K562 (cell line): Measurements from ENCODE around the gene FMN2. TPM values are rescaled to one million over a fixed set of nuclear protein-coding genes. Genes with fewer than 3 reads are reported as not detected.

Experiments
- ATAC-seq: fragments of 200-7000 bp; cut with Tn5 transposase; 3 replicates; pipeline ENCODE4 v1.9.1; 2020; ENCODE audit warnings: moderate library complexity
- BruUV-seq: library from RNA; stranded (reverse); fragments of 400-500 nt; replicated peaks from 2 replicates; lab custom pipeline; 2021; lab: Mats Ljungman, UMichigan
- CTCF ChIA-PET: fragments of 300-600 bp; formaldehyde crosslinking; extraction: SDS; loops from one replicate; lab custom pipeline; 2021; ENCODE audit warnings: low intra/inter-chr PET ratio; lab: Yijun Ruan, JAX
- POLR2A ChIA-PET: fragments of 300-600, 350-650 bp; sonication (Branson Sonifier 250); formaldehyde crosslinking; extraction: SDS; loops from one replicate; lab custom pipeline; 2021; ENCODE audit warnings: antibody characterized with exemption, inconsistent platforms; lab: Yijun Ruan, JAX
- DNase-seq, 4 experiments: peaks; one replicate each; pipeline versions ENCODE4 v3.0.0 to v3.0.0-alpha.2; 2011 to 2018; ENCODE audit warnings: low spot score in 3 of 4, mixed read lengths in 3 of 4; ENCODE audit errors: extremely low read depth in 1 of 4
- FAIRE-seq: peaks from 2 replicates; lab custom pipeline; 2011; peaks lifted over from hg19 to GRCh38; lab: Jason Lieb, UNC
- H2AFZ ChIP-seq: 2 replicates; pipeline ENCODE4 v1.6.0; 2011; ENCODE audit warnings: low read depth, low read length, control low read depth, inconsistent platforms
- H3K27ac ChIP-seq: fragments of 200-600 bp; 3 replicates; pipeline ENCODE4 v1.8.0; 2011; ENCODE audit warnings: low read depth, mild to moderate bottlenecking, control low read depth, inconsistent platforms, low read length, moderate library complexity, mixed read lengths; ENCODE audit errors: extremely low read depth
- H3K27me3 ChIP-seq, 2 experiments: fragments of 300-600 bp in 1 of 2; 2 replicates in 1 of 2; 3 replicates in 1 of 2; pipeline versions ENCODE4 v1.6.0 to v1.8.0; 2011; ENCODE audit warnings: inconsistent platforms in 2 of 2, low read length in 2 of 2, mild to moderate bottlenecking in 1 of 2, mixed read lengths in 1 of 2, moderate library complexity in 1 of 2; ENCODE audit not compliant: control insufficient read depth in 2 of 2, insufficient read depth in 2 of 2
- H3K36me3 ChIP-seq: fragments of 300-600 bp; 3 replicates; pipeline ENCODE4 v1.8.0; 2011; ENCODE audit warnings: mild to moderate bottlenecking, low read length, inconsistent platforms; ENCODE audit not compliant: control insufficient read depth, insufficient read depth
- H3K4me1 ChIP-seq, 2 experiments: fragments of 200-600 bp in 1 of 2; replicated peaks in 1 of 2; 2 replicates in 1 of 2; 3 replicates in 1 of 2; pipeline versions ENCODE4 v1.5.1 to v1.8.0; 2011; ENCODE audit warnings: inconsistent platforms in 2 of 2, low read length in 2 of 2, mild to moderate bottlenecking in 1 of 2, mixed read lengths in 1 of 2, moderate library complexity in 1 of 2; ENCODE audit not compliant: control insufficient read depth in 2 of 2, insufficient read depth in 2 of 2
- H3K4me2 ChIP-seq: 2 replicates; pipeline ENCODE4 v1.6.1; 2011; ENCODE audit warnings: low read length, control low read depth, inconsistent platforms, mixed read lengths; ENCODE audit not compliant: insufficient read depth
- H3K4me3 ChIP-seq: fragments of 200-600 bp; sonication (generic), shearing (Covaris generic); 2 replicates; pipeline ENCODE4 v1.5.1; 2016; ENCODE audit warnings: control low read depth, inconsistent platforms
- H3K79me2 ChIP-seq: fragments of 200-600 bp; 3 replicates; pipeline ENCODE4 v1.8.0; 2011; ENCODE audit warnings: low read length, inconsistent platforms; ENCODE audit not compliant: control insufficient read depth, insufficient read depth
- H3K9ac ChIP-seq, 2 experiments: 2 replicates each; pipeline versions ENCODE4 v1.6.0 to v1.6.1; 2011; ENCODE audit warnings: low read depth in 2 of 2, low read length in 2 of 2, control low read depth in 1 of 2, inconsistent platforms in 1 of 2, mild to moderate bottlenecking in 1 of 2, mixed read lengths in 1 of 2; ENCODE audit not compliant: insufficient read depth in 1 of 2
- H3K9me1 ChIP-seq: one replicate; pipeline ENCODE4 v1.6.0; 2011; ENCODE audit warnings: inconsistent platforms, mild to moderate bottlenecking, low read length, moderate library complexity; ENCODE audit not compliant: control insufficient read depth, insufficient read depth
- H3K9me3 ChIP-seq: replicated peaks from 2 replicates; pipeline ENCODE4 v1.5.1; 2011; ENCODE audit warnings: low read depth, low read length, inconsistent platforms; ENCODE audit not compliant: control insufficient read depth, insufficient read depth
- H4K20me1 ChIP-seq: replicated peaks from 2 replicates; pipeline ENCODE4 v1.6.1; 2011; ENCODE audit warnings: low read length, inconsistent platforms, mixed read lengths; ENCODE audit not compliant: control insufficient read depth, insufficient read depth
- ARID1B ChIP-seq: fragments of 450-650 bp; IDR thresholded peaks from 2 replicates; pipeline ENCODE4 v1.6.1; 2016; ENCODE audit warnings: antibody characterized with exemption, mild to moderate bottlenecking, inconsistent platforms
- ARID4B ChIP-seq: sonication (generic); formaldehyde crosslinking; IDR thresholded peaks from 2 replicates; pipeline ENCODE4 v1.8.0; 2022; ENCODE audit warnings: mild to moderate bottlenecking, missing genetic modification reagents
- ATF1 ChIP-seq, 2 experiments: fragments of 450-650 bp in 1 of 2; IDR thresholded peaks; 2 replicates each; pipeline ENCODE4 v1.6.1; 2016; ENCODE audit warnings: missing compliant biosample characterization in 1 of 2, missing genetic modification characterization in 1 of 2
- CREB1 ChIP-seq, 2 experiments: sonication (generic) in 1 of 2; formaldehyde crosslinking in 1 of 2; IDR thresholded peaks; 2 replicates each; pipeline versions ENCODE4 v1.6.1 to v1.8.0; 2012 to 2022; ENCODE audit warnings: inconsistent platforms in 1 of 2, mild to moderate bottlenecking in 1 of 2, missing genetic modification reagents in 1 of 2, moderate library complexity in 1 of 2
- CTCFL ChIP-seq: IDR thresholded peaks from 2 replicates; pipeline ENCODE4 v1.6.1; 2011; ENCODE audit warnings: borderline replicate concordance, low read depth, mild to moderate bottlenecking, moderate library complexity, low read length; ENCODE audit not compliant: insufficient read depth, poor library complexity, severe bottlenecking
- JUN ChIP-seq, 2 experiments: sonication (generic) in 1 of 2; formaldehyde crosslinking in 1 of 2; IDR thresholded peaks; 2 replicates each; pipeline versions ENCODE4 v1.6.1 to v1.8.0; 2012 to 2022; ENCODE audit warnings: borderline replicate concordance in 2 of 2, mild to moderate bottlenecking in 2 of 2, improper control_type of control experiment in 1 of 2, low read depth in 1 of 2, low read length in 1 of 2, missing genetic modification reagents in 1 of 2
- MXI1 ChIP-seq: IDR thresholded peaks from 2 replicates; pipeline ENCODE4 v1.6.1; 2011; ENCODE audit warnings: low read depth, mild to moderate bottlenecking, improper control_type of control experiment, low read length
- POU5F1 ChIP-seq: fragments of 150-350 bp; IDR thresholded peaks from 2 replicates; pipeline ENCODE4 v1.6.1; 2014; ENCODE audit warnings: borderline replicate concordance, low read length, low read depth, mild to moderate bottlenecking; ENCODE audit not compliant: partially characterized antibody
- RBM34 ChIP-seq: fragments of 200-400 bp; formaldehyde crosslinking; IDR thresholded peaks from 2 replicates; pipeline ENCODE4 v1.6.1; 2018; ENCODE audit warnings: low read length, borderline replicate concordance; ENCODE audit not compliant: insufficient read depth
- ZNF398 ChIP-seq: fragments of 250-450 bp; sonication (Bioruptor Pico); IDR thresholded peaks from 2 replicates; pipeline ENCODE4 v1.8.0; 2021; ENCODE audit warnings: moderate library complexity, mild to moderate bottlenecking, inconsistent platforms
- ZNF717 ChIP-seq: fragments of 250-450 bp; sonication (Bioruptor Pico); IDR thresholded peaks from 2 replicates; pipeline ENCODE4 v1.5.0; 2021
- WGBS: fragments of 100-300 bp; shearing (Covaris generic); methylation state at CpG from one replicate; pipeline ENCODE4 v1.1.6; 2016; ENCODE audit warnings: low coverage, mixed read lengths; ENCODE audit not compliant: insufficient coverage; ENCODE audit errors: missing lambda C conversion rate; 5-methylcytosine and 5-hydroxymethylcytosine counted together
- in situ Hi-C: fragments of 300-500 bp; cut with MboI; formaldehyde crosslinking; loops from 4 replicates; pipeline ENCODE4 v1.15.0; 2018; ENCODE audit warnings: inconsistent platforms, mixed read lengths
- intact Hi-C: fragments of 100-400 bp; cut with micrococcal nuclease; formaldehyde crosslinking; loops from 2 replicates; pipeline ENCODE4 v1.14.2; 2022
- polyA plus RNA-seq, 8 experiments: library from polyadenylated mRNA; depleted of rRNA in 4 of 8; stranded (reverse) in 5 of 8; unstranded in 3 of 8; fragments of >200 nt; fragmentation: Nextera tagmentation in 2 of 8; fragmentation: Illumina TruSeq in 1 of 8; extraction: Ambion mirVana in 2 of 8; extraction: Trizol in 1 of 8; gene quantifications; 2 replicates each; pipeline versions ENCODE4 v1.2.1 to v1.2.3, GENCODE V29; 2011 to 2014; ENCODE audit warnings: inconsistent platforms in 1 of 8, missing spikeins in 1 of 8
- total RNA-seq, 7 experiments: library from RNA; depleted of rRNA in 6 of 7; stranded (reverse); fragments of >200 nt in 6 of 7; fragmentation: Illumina TruSeq in 2 of 7; extraction: Trizol in 2 of 7; gene quantifications; 2 replicates each; pipeline versions ENCODE4 v1.2.1 to v1.2.3, GENCODE V29; 2011 to 2021; ENCODE audit warnings: low replicate concordance in 1 of 7

The FMN2 gene
- total and polyA plus RNA-seq, 9 of the 15 experiments (the other 6 are each of a cell fraction or from before 2014, with no cell fraction given): 0.15 to 0.45 (median 0.16) TPM; not detected in 3

- no peak for TF ChIP-seq ZNF398 (CRISPR knock-in tag)
- no peak for TF ChIP-seq CREB1 (IDR thresholded peaks at IDR 0.05)
- no peak for TF ChIP-seq CREB1 (CRISPR knock-in tag; IDR thresholded peaks at IDR 0.05)
Observed at GRCh38 chr1:240086726-240087125, 5.0 kb upstream of the FMN2 start (continued).

GRCh38 chr1:240090014-240090413 lies 1.7 kb upstream of the FMN2 start:
- Histone ChIP-seq H3K9me3 (no peaks in the 10 kb centered on the region), H3K9ac (no peak overlapping the region), H2AFZ (no peak overlapping the region), H3K79me2 (no peaks in the 10 kb centered on the region), H3K4me3 (no peak overlapping the region), H3K4me2 (no peak overlapping the region), H3K27ac (no peak overlapping the region), H3K36me3 (no peaks in the 10 kb centered on the region), H3K4me1 (peaks cover 0 to 21% of the 10 kb centered on the region in 2 experiments; a peak in 1 of 5 replicates), H3K9me1 (no peaks in the 10 kb centered on the region), H3K27me3 (peaks cover 18 to 20% of the 10 kb centered on the region in 2 experiments), H4K20me1 (no peaks in the 10 kb centered on the region)
- CTCF ChIA-PET: no interaction called here
- FAIRE-seq (no peak), DNase-seq (no peak), ATAC-seq (no peak)
- intact Hi-C loops: no loop called here
- no TSS peak for BruUV-seq
- POLR2A ChIA-PET: interaction anchor here (0.8 kb wide), 1 partner anchor 28 kb away, joined by 3 read pairs; no protein-coding TSS in a partner anchor
- 0% methylated on average over 2 of the region's 2 CpGs for WGBS
- in situ Hi-C loops: no loop called here
- TF ChIP-seq ARID1B (no peak), ARID4B (no peak), ATF1 (CRISPR knock-in tag; IDR thresholded peaks at IDR 0.05) (no peak), ATF1 (tag; IDR thresholded peaks at IDR 0.05) (no peak), POU5F1 (no peak), ZNF717 (CRISPR knock-in tag) (no peak), CTCFL (no peak), MXI1 (no peak), JUN (IDR thresholded peaks at IDR 0.05; ENCODE audit: borderline replicate concordance, low read depth, low read length) (no peak), JUN (CRISPR knock-in tag; IDR thresholded peaks at IDR 0.05; ENCODE audit: borderline replicate concordance) (no peak), RBM34 (no peak)
